ENCODE data around the gene CTSE. TPM values are rescaled to one million over a fixed set of nuclear protein-coding genes. Genes with fewer than 3 reads are reported as not detected.

CTSE gene
- total RNA-seq, 4 donors from 2014 or later = 2.6 to 14.3 (median 6.7) TPM

DNA sequence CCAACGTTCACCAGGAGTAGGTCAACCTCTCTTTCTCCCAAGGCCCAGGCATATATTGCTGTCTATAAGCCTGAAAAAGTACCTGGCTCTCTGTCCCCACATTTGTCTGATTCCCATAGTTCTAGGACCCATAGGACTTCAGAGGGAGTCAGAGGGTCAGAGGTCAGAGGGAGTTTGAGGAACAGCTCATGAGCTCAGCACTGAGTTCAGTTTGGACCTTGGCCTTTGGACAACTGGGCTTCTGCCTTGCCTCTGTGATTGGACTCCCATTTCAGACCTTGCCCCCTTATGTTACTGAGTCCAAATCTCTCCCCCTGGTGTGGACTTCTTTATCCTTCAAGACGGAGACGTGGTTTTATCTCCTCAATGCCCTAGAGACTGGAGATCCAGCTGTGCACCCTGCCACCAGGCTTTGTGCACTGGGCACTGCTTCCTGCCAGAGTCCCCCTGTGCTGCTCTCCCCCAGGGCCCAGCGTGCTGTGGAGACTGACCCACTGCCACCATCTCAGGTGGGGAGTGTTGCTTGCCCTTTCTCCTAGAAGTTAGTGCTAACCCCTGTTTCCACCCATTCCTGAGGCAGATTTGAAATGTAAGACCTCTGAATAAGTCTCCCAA lies 3.2 kb downstream of the CTSE start:
- H3K4me3 ChIP-seq = no peak overlapping the region
- in situ Hi-C loops (cut with MboI; ENCODE audit: low pct_ligation_motif_present in 1 of 4, low pct_unique_long_range_greater_than_20kb in 1 of 4, low sequenced_read_pairs in 3 of 4) (no loop called here), intact Hi-C loops (cut with DNase I; ENCODE audit: low total_unique reads) (no loop called here)
- 86% methylated on average over 4 of the region's 4 CpGs; no CpG with 5 or more reads in 1 of the 2 donors for WGBS, 2 donors (ENCODE audit: low coverage in 1 of 2)
- no peak for DNase-seq
- no peak overlapping the region for H3K27ac ChIP-seq
- peaks cover 0 to 11% (median 2%) of the 10 kb centered on the region in 4 donors for H3K4me1 ChIP-seq
- H3K9me3 ChIP-seq = no peaks in the 10 kb centered on the region
- TF ChIP-seq POLR2AphosphoS5 (IDR thresholded peaks at IDR 0.05) (no peak), EP300 (IDR thresholded peaks at IDR 0.05; ENCODE audit: low read depth) (no peak), POLR2A (IDR thresholded peaks at IDR 0.05) (no peak)
- TF ChIP-seq, protein P1, sequence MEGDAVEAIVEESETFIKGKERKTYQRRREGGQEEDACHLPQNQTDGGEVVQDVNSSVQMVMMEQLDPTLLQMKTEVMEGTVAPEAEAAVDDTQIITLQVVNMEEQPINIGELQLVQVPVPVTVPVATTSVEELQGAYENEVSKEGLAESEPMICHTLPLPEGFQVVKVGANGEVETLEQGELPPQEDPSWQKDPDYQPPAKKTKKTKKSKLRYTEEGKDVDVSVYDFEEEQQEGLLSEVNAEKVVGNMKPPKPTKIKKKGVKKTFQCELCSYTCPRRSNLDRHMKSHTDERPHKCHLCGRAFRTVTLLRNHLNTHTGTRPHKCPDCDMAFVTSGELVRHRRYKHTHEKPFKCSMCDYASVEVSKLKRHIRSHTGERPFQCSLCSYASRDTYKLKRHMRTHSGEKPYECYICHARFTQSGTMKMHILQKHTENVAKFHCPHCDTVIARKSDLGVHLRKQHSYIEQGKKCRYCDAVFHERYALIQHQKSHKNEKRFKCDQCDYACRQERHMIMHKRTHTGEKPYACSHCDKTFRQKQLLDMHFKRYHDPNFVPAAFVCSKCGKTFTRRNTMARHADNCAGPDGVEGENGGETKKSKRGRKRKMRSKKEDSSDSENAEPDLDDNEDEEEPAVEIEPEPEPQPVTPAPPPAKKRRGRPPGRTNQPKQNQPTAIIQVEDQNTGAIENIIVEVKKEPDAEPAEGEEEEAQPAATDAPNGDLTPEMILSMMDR (IDR thresholded peaks at IDR 0.05) = no peak
- H3K36me3 ChIP-seq = no peaks in the 10 kb centered on the region
- no peaks in the 10 kb centered on the region for H3K27me3 ChIP-seq

DNA sequence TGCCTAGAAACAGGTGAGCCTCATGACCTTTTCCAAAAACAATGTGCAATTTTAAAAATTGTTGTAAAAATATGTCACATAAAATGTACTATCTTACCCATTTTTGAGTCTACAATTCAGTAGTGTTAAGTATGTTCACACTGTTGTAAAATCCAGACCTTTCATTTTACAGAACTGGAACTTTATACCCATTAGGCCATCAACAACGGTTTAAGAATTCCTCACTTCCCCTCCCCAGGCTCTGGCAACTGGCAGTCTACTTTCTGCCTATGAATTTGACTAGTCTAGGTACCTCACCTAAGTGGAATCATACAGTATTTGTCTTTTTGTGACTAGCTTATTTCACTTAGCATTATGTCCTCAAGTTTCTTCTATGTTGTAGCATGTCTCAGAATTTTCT lies 8.6 kb downstream of the CTSE start:
- no peak overlapping the region for H3K27ac ChIP-seq
- no peaks in the 10 kb centered on the region for H3K9me3 ChIP-seq
- intact Hi-C loops (cut with DNase I; ENCODE audit: low total_unique reads) = no loop called here
- no peaks in the 10 kb centered on the region for H3K36me3 ChIP-seq
- no peaks in the 10 kb centered on the region for H3K27me3 ChIP-seq
- in situ Hi-C loops (cut with MboI; ENCODE audit: low pct_ligation_motif_present in 1 of 4, low pct_unique_long_range_greater_than_20kb in 1 of 4, low sequenced_read_pairs in 3 of 4) = no loop called here
- H3K4me1 ChIP-seq = peaks cover 0 to 11% (median 0%) of the 10 kb centered on the region in 4 donors
- 36 to 69% methylated on average over 1 of the region's 1 CpG for WGBS, 2 donors (ENCODE audit: low coverage in 1 of 2)
- TF ChIP-seq EP300 (IDR thresholded peaks at IDR 0.05; ENCODE audit: low read depth) = no peak
- TF ChIP-seq POLR2A (IDR thresholded peaks at IDR 0.05) = no peak
- TF ChIP-seq POLR2AphosphoS5 (IDR thresholded peaks at IDR 0.05) = no peak
- TF ChIP-seq, protein P1 (IDR thresholded peaks at IDR 0.05) = no peak
- no peak overlapping the region for H3K4me3 ChIP-seq
- DNase-seq = no peak

DNA sequence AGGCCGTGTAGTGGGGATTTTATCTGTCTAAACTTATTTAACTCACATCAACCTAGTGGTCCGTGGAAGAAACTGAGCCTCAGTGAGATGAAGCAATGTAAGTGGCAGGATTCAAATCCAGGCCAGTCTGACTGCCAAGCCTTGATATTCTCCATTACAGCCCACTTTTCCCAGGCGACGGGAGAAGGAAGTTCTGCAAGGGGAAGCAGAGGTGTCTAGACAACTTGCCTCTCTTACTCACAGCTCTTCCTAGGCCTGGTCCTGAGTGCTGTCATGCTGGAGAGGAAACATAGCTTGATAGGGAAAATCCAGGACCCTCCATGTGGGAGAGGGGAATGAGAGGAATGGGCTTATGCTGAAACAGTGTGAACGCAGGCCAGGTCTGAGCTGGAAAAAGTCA lies 9.1 kb downstream of the CTSE start:
- TF ChIP-seq POLR2A (IDR thresholded peaks at IDR 0.05) = no peak
- Histone ChIP-seq H3K36me3 (no peaks in the 10 kb centered on the region), H3K27me3 (no peaks in the 10 kb centered on the region), H3K27ac (no peak overlapping the region), H3K4me3 (no peak overlapping the region), H3K9me3 (no peaks in the 10 kb centered on the region), H3K4me1 (peaks cover 0 to 11% (median 0%) of the 10 kb centered on the region in 4 donors)
- 93 to 100% methylated on average over 4 to 5 of the region's 5 CpGs for WGBS, 2 donors (ENCODE audit: low coverage in 1 of 2)
- DNase-seq = no peak
- intact Hi-C loops (cut with DNase I; ENCODE audit: low total_unique reads) (no loop called here), in situ Hi-C loops (cut with MboI; ENCODE audit: low pct_ligation_motif_present in 1 of 4, low pct_unique_long_range_greater_than_20kb in 1 of 4, low sequenced_read_pairs in 3 of 4) (no loop called here)

DNA sequence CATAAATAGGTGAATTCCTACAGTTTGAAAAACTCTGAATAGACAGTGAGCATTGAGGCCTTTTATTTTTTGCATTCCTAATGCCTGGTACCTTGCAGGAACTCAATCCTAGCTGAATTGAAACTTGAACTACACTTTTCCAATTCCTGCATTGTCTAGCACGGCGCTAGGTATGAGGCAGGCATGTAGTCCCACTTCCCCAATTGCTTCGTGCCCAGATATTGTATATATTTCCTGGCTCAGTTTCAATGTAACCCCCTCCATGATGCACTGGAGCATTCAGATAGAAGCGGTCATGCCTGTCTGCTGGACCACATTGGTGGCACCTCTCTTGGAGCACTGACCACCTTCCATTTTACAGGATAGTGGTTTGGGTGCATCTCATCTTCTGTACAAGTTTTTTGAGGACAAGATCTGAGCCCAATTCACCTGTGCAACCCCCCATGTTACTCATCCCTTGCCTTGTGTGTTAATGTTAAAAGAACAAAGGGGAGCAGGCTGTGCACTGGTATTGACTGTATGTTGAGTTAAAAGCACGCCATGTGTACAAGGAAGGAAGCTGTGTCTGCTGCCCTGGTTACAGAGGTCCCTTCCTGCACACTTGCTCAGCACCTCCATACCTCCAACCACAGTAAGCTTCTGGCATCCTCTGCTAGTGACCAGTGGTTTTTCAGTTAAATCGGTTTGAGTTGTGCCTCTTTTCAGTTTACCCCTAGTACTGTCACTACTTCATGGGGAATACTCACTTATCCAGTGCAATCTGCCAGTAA lies 10.5 kb downstream of the CTSE start:
- H3K4me1 ChIP-seq = peaks cover 0 to 11% (median 0%) of the 10 kb centered on the region in 4 donors
- H3K27ac ChIP-seq = no peak overlapping the region
- no peak overlapping the region for H3K4me3 ChIP-seq
- TF ChIP-seq, protein P1 (IDR thresholded peaks at IDR 0.05) = no peak
- no peak for TF ChIP-seq POLR2AphosphoS5 (IDR thresholded peaks at IDR 0.05)
- no peak for TF ChIP-seq POLR2A (IDR thresholded peaks at IDR 0.05)
- TF ChIP-seq EP300 (IDR thresholded peaks at IDR 0.05; ENCODE audit: low read depth) = no peak
- DNase-seq = no peak
- no peaks in the 10 kb centered on the region for H3K36me3 ChIP-seq
- in situ Hi-C loops (cut with MboI; ENCODE audit: low pct_ligation_motif_present in 1 of 4, low pct_unique_long_range_greater_than_20kb in 1 of 4, low sequenced_read_pairs in 3 of 4) (no loop called here), intact Hi-C loops (cut with DNase I; ENCODE audit: low total_unique reads) (no loop called here)
- H3K9me3 ChIP-seq = no peaks in the 10 kb centered on the region
- no peaks in the 10 kb centered on the region for H3K27me3 ChIP-seq
- WGBS, 2 donors (ENCODE audit: low coverage in 1 of 2) = 83 to 92% methylated on average over 4 to 6 of the region's 6 CpGs
